Stimulated activated CD4-positive, alpha-beta T cell treated with anti-CD3 and anti-CD28 coated beads, TNF-alpha, amount 100 ng/mL, for 48 hours (primary cell): ENCODE measurements around the gene SH3BGRL2.

Source experiments
- DNase-seq, 3 donors: peaks; one replicate each; pipeline ENCODE4 v3.0.0-alpha.2; 2020; ENCODE audit warnings: low read depth in 3 of 3

Gene SH3BGRL2

DNA sequence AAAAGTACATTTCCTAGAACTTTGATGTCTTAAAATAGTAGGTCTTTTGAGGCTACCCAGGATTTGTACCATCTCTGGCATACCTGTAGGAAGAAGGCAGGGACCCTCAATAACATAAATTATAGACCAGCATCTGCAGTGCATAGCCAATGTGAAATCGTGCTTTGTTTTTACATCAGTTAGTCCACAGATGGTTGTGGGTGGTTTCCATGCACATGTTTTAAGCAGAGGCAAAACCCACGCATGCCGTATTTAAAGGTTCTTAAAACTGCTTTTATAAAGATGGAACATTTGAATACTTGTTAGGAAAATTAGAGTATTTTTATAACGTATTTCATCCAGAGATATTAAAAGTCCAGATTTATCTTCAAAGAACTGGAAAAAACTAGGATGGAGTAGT lies 66.3 kb downstream of the SH3BGRL2 start:
- no peak for DNase-seq

DNA sequence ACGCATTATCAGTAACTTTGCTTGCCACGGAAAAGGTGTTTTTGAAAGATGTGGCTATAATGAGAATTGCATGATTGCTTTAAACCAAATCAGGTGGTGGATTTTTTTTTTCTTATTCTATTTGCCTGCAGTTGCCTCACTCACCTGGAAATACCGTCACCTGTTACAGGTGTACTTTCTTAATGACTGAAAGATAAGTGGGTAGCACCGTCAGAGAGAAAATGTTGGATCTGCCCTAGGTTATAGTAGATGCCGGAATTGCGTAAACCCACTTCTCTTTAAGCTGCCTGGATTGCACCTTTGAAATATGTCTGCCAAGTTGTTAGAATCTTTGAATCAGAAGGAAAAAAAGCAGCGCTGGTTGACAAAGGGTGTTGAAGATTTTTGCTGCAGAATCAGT lies 68.5 kb downstream of the SH3BGRL2 start:
- no peak for DNase-seq

DNA sequence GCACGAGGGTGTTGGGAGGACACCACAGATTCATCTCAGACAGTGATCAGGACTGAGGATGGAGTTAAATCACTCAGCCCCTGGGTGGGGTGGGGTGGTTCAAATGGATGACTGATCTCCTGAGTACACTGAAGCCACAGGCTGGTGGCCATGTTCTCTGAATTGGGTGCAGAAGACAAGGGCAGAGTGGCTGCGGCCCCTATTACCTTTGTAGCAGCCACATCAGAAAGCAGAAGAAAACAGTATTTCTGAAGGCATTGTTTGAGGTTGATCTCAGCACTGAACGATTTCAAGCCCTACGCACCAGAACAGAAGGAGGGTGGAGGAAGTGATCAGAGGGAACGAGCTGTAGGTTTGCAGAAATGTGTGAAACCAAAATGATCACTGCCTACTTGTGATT lies 71.6 kb downstream of the SH3BGRL2 start:
- DNase-seq = no peak

GRCh38 chr6:79704200-79704599 lies 73.1 kb downstream of the SH3BGRL2 start:
- no peak for DNase-seq

DNA sequence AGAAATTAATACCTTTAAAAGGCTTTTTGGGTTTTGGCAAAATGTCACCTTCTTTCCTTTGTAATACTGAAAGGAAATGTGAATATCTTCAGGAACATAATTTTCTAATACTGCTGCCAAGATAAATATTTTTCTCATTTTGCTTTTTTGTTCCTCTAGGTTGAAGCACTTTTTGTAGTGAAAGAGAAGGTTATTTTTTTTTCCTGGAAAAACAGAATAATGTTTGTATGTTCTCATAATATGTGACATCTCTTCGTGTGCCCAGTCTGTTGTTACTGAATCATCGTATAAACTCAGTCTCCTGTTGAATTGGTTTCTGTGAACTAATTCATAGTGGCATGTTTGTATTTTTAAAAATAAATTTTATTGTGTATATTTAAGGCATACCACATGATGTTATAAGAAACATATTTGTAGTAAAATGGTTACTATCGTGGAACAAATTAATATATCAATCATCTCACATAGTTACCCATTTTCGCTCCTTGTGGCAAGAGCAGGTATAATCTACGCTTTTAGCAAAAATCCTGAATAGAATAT lies 74.4 kb downstream of the SH3BGRL2 start:
- DNase-seq = no peak

DNA sequence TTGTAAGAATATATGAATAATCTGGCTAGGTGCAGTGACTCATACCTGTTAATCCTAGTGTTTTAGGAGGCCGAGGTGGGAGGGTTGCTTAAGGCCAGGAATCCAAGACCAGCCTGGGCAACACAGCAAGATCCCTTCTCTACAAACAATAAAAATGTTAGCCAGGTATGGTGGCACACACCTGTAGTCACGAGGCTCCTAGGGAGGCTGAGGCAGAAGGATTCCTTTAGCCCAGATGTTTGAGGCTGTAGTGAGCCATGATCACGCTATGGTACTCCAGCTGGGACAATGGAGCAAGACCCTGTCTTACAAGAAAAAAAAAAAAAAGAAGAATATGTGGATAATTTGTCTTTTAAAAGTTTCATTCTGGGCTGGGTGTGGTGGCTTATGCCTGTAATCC lies 75.4 kb downstream of the SH3BGRL2 start:
- no peak for DNase-seq

DNA sequence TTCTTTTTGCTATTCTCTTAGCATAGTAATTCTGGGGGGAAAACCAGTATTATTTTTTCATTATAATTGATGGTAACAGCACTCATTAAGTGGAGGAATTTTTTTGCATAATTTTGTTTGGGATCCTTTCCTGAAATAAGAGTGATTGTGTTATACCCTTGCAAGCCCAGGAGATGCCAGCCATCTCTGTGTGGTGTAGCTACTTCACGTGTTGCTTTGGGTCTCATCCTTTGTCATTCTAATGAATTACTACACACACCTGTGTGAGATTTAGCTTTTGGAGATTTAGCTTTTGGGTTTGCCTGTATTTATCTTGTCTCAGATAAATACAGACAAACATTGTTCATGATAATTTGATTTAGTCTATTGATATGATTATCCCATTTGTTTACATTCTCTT lies 76.5 kb downstream of the SH3BGRL2 start:
- DNase-seq = no peak

DNA sequence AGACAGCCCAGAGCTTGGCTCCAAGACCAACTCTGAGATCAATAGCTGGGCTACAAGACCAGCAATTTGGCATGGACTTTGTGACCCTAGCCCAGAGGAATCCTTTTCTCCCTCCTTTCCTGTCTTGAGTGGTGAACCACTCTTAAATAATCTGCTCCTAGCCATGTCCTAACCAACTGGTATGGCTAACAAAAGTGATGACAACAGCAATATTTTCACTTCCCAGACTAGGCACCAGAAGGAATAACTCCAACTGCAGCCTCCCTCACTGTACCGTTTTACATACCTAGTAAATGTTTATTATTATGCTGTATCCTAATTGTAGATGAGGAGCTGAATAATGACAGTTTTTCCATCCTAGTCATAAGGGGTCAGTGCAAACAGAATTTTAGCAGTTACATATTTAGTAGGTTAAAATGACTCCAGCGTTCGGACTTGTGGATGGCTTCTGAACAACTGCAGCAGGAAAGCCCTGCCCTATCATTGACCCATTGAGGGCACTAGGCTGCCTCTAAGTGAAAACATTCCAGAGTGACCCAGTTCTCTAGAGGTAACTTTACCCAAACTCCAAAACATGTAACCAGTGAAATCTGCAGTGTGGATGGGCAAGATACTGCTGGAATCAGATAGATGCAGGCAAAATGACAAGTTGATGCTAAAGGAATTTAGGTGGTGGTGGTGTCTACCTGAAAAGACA lies 77.1 kb downstream of the SH3BGRL2 start:
- DNase-seq = no peak

- DNase-seq = no peak
Measured at GRCh38 chr6:79710127-79710526, 79.0 kb downstream of the SH3BGRL2 start.

DNA sequence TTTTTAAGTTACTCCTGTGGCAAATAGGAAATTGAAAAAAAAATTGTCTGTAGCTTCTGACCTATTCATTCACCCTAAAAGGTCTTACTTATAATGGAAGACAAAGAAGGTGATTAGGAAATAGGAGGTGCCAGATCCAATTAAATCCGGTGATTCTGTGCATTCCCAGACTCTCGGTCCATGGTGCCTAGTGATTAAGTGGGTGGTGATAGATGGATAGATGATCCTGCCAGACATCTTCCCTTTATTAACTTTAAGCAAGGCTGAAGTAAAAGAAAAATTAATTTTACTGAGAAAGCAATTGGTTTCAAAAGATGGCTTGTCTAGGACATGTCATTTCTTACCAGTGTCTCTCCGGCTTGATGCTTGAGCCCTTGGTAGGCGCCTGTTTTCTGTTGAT lies 80.0 kb downstream of the SH3BGRL2 start:
- no peak for DNase-seq

GRCh38 chr6:79712144-79712543 lies 81.0 kb downstream of the SH3BGRL2 start:
- no peak for DNase-seq

- DNase-seq = no peak
Measured at GRCh38 chr6:79712616-79713135, 81.5 kb downstream of the SH3BGRL2 start.

- peak in 2 of 3 donors; percentile 12 to 22 for DNase-seq
Measured at GRCh38 chr6:79713701-79714322, 82.7 kb downstream of the SH3BGRL2 start.

DNA sequence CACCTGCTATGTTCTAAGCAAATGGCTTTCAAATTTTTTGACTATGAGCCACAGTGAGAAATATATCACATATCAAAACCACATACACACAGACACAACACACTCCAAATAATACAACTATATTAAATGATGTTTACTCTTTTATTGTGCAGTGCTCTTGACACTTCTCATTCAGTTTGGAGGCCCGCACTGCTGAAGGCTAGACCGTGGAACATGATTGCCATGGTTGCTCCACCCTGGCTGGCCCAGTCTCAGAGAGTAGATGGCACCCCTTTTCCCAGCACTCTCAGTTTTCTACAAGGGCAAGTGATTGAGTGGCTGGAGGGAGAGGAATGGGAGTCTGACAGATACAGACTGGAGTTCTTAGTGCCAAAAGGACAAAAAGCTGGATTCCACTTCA lies 86.9 kb downstream of the SH3BGRL2 start:
- no peak for DNase-seq

GRCh38 chr6:79718509-79719247 lies 87.5 kb downstream of the SH3BGRL2 start:
- DNase-seq = no peak

DNA sequence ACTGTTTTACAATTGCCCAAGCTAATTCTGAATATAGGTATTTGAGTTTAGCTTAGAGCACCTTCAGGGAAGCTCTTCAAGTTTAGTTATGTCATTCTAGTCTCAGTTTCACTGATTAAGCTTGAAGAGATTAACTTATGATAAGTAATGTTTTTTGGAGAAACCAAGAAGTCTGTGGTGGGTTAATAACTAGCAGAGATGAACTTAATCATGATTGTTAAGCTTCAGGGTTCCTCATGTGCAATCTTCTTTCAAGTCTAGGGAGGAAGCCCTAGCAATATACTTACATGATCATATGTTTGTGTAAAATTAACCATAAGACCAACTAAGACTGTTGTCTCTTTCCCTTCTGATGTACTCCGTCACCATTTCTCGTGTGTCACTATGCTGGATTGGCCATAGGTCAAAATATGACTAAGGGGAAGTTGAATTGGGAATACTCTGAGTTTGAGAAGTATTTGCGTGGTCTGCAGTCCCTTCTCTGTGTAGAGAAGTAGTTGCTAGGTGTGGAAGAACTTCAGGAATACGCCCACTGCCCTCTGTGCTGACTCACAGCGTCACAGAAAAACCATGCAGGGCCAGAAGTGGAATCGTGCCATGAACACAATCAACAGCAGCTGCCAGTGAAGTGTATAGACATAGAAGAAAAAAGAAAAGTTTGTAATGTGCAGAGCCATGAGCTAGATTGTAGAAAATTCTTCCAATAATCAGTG lies 88.3 kb downstream of the SH3BGRL2 start:
- no peak for DNase-seq

GRCh38 chr6:79724816-79725215 lies 93.7 kb downstream of the SH3BGRL2 start:
- DNase-seq = no peak

DNA sequence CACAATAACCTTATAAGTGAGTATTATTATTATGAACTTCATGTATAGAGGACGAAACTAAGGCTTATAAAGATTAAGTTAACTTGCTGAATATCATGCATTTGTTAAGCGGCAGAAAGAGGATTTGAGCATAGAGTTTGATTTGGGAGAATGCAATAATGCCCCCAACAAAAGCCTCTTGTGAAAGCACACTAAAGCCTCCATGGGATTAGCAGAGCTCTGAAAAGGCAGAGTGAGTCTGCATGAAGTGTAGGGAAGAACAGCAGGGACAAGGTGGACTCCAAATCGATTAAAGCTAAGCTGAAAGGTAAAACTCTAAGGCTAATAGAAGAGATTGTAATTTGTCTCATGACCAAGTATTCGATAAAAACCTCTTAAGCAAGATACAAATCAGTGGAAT lies 100.3 kb downstream of the SH3BGRL2 start:
- no peak for DNase-seq

DNA sequence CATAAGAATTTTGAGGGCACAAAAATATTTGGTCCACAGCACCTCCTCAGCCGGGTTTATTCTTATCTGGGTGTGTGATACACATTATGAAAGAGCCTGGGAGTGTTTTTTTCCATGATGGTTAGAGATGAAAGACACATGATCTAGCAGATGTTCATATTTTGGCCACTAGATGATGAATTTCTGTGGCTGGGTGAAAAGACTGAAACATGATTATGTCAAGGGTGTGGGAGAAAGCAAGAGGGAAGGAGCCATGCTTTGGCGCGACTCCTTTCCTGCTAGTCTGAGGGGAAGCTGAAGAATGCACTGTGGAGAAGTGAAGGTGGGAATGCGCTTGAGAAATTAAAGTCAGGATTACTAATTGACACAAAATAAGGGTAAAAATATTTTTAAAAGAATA lies 102.3 kb downstream of the SH3BGRL2 start:
- no peak for DNase-seq

DNA sequence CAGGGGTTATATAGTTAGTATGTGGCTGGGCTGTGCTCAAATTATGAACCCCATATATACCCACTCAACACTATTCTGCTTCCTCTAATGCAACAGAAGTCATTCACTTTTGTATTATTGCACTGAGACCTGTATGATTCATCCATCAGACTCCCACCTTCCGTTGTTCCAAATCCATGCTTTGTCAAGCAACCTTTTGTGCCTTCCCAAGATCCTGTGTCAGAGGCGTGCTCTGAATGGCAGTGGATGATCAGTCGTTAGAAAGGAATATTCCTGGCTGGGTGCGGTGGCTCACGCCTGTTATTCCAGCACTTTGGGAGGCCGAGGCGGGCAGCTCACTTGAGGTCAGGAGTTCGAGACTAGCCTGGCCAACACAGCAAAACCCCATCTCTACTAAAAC lies 103.2 kb downstream of the SH3BGRL2 start:
- DNase-seq = no peak

DNA sequence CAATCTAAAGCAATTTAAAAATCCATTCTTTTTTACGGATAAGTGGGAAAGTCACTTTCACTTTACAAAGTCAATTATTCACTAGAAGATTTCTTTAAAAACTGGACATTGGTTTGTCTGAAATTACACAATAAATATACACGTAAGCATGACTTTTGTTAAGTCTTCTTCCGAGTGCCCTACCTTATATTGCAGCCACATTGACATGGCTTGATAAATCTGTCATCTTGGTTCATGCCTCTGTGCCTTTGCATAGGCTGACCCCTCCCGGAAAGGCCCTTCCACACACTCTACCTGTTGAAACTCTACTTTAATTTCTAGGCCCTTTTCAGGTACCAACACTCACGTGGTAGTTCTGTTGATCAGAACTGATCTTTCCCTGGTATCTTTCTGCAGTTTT lies 104.1 kb downstream of the SH3BGRL2 start:
- no peak for DNase-seq

GRCh38 chr6:79737172-79737571 lies 106.0 kb downstream of the SH3BGRL2 start:
- no peak for DNase-seq
